T-cell (primary cell): ENCODE results near the gene XPNPEP1. TPM values are rescaled to one million over a fixed set of nuclear protein-coding genes. Genes with fewer than 3 reads are reported as not detected.

Experiments used
- ATAC-seq, 4 experiments: fragments of 200-7000 bp in 3 of 4; fragments of 150-1000 bp in 1 of 4; cut with Tn5 transposase; replicated peaks in 1 of 4; 1 replicate in 3 of 4; 2 replicates in 1 of 4; pipeline ENCODE4 v1.10.0; 2021; ENCODE audit warnings: moderate library complexity in 3 of 4, mild to moderate bottlenecking in 2 of 4, moderate number of reproducible peaks in 1 of 4
- CTCF ChIA-PET, 2 donors: fragments of 300-600 bp; sonication (Branson Sonifier 250); formaldehyde crosslinking; loops; one replicate each; lab custom pipeline; 2022; ENCODE audit warnings: antibody characterized with exemption in 2 of 2; lab: Charles Lee
- POLR2A ChIA-PET, 2 donors: fragments of 300-600 bp; sonication (Branson Sonifier 250); formaldehyde crosslinking; loops; one replicate each; lab custom pipeline; 2022; ENCODE audit warnings: antibody characterized with exemption in 2 of 2; lab: Charles Lee
- DNase-seq, 35 experiments: peaks; one replicate each; pipeline versions ENCODE4 v3.0.0 to v3.0.0-alpha.2; 2013 to 2023
- H3K27ac ChIP-seq: one replicate; pipeline ENCODE4 v1.5.1; 2013; ENCODE audit warnings: low read length
- H3K27me3 ChIP-seq, 2 experiments: replicated peaks in 1 of 2; 1 replicate in 1 of 2; 2 replicates in 1 of 2; pipeline versions ENCODE4 v1.6.1 to v1.7.0; 2013; ENCODE audit warnings: low read length in 1 of 2, mixed read lengths in 1 of 2; ENCODE audit not compliant: control insufficient read depth in 2 of 2, insufficient read depth in 2 of 2; ENCODE audit errors: extremely low read depth in 1 of 2
- H3K36me3 ChIP-seq, 2 donors: 1 replicate in 1 of 2; 2 replicates in 1 of 2; pipeline versions ENCODE4 v1.6.1 to v1.7.0; 2013; ENCODE audit warnings: low read length in 1 of 2; ENCODE audit not compliant: control insufficient read depth in 2 of 2, insufficient read depth in 1 of 2; ENCODE audit errors: extremely low read depth in 1 of 2
- H3K4me1 ChIP-seq, 2 experiments: 1 replicate in 1 of 2; 2 replicates in 1 of 2; pipeline versions ENCODE4 v1.6.1 to v1.7.0; 2013; ENCODE audit warnings: low read length in 2 of 2, mixed read lengths in 1 of 2; ENCODE audit not compliant: insufficient read depth in 2 of 2, control insufficient read depth in 1 of 2; ENCODE audit errors: extremely low read depth in 1 of 2
- H3K4me3 ChIP-seq, 2 donors: 1 replicate in 1 of 2; 2 replicates in 1 of 2; pipeline versions ENCODE4 v1.5.1 to v1.7.0; 2013; ENCODE audit warnings: mild to moderate bottlenecking in 2 of 2, low read length in 1 of 2, moderate library complexity in 1 of 2; ENCODE audit not compliant: control insufficient read depth in 1 of 2; ENCODE audit errors: extremely low read depth in 1 of 2
- H3K9me3 ChIP-seq: 2 replicates; pipeline ENCODE4 v1.7.0; 2013
- H3K27ac Mint-ChIP-seq, 2 donors: one replicate each; pipeline ENCODE4 v1.8.0; 2020 to 2021; ENCODE audit warnings: mild to moderate bottlenecking in 2 of 2, mixed read lengths in 2 of 2
- H3K27me3 Mint-ChIP-seq, 2 donors: one replicate each; pipeline ENCODE4 v1.8.0; 2021 to 2022; ENCODE audit warnings: mixed read lengths in 2 of 2
- H3K36me3 Mint-ChIP-seq: one replicate; pipeline ENCODE4 v1.8.0; 2021; ENCODE audit warnings: mixed read lengths
- H3K4me1 Mint-ChIP-seq, 3 donors: one replicate each; pipeline ENCODE4 v1.8.0; 2020 to 2022; ENCODE audit warnings: mixed read lengths in 3 of 3, mild to moderate bottlenecking in 1 of 3
- H3K4me3 Mint-ChIP-seq, 3 donors: one replicate each; pipeline ENCODE4 v1.8.0; 2020 to 2022; ENCODE audit warnings: mild to moderate bottlenecking in 3 of 3, mixed read lengths in 3 of 3, moderate library complexity in 3 of 3
- H3K9me3 Mint-ChIP-seq, 3 donors: one replicate each; pipeline ENCODE4 v1.8.0; 2020 to 2022; ENCODE audit warnings: mixed read lengths in 3 of 3
- WGBS: methylation state at CpG from one replicate; pipeline ENCODE4 v1.1.5; 2013; ENCODE audit warnings: missing lambda C conversion rate; ENCODE audit not compliant: insufficient coverage; 5-methylcytosine and 5-hydroxymethylcytosine counted together
- total RNA-seq, 35 experiments: library from RNA in 6 of 35; stranded (reverse) in 6 of 35; fragments of 120-200 nt in 1 of 35; gene quantifications; one replicate each; pipeline versions ENCODE4 v1.2.1 to v1.2.4 and lab custom pipeline; 2013 to 2026

The XPNPEP1 gene
- total RNA-seq, 5 donors from 2014 or later (not counting 1 experiment from before 2014, with no cell fraction given): 40.0 to 63.9 (median 44.6) TPM

DNA sequence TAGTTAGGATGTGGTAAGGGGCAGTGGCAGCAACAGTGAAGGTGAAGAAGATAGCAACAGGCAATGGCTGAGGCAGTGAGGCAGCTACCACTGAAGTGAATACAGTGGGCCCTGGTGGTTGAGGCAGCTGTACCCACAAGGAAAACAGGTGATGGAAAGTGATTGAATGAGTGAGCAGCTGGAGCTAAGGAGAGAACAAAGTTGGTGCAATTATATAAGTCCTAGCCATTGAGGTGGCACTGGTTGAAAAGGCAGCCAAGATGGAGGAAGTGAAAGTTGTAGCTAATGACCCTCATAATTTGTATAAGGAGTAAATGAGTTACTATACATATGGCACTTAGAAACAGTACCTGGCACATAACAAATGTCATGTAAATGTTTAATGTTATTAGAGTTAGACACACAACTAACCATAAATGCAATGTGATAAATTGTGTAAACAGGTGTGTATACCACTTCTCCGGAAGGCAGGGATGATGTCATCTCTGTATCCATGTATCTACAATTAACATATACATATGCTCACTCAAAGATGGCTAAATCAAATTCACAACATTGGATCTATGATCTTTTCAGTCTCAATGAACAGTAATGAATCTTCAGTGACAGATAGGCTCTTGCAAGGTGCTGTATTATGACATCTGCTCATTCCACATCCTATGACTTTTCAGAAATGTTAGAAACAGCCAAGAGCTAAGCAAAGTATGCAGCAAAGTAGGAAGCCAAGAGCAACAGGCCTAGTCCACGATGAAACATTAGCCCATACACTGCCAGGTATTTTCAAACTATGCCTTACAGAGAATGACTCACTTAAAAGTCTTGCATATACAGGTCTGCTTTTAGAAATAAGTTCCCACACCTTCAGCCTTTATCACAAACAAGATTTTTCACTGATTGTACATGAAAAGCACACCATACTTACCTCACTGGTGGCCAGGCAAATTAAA, 10.7 kb downstream of the XPNPEP1 start:
- H3K9me3 Mint-ChIP-seq: no peaks in the 10 kb centered on the region
- CTCF ChIA-PET: interaction anchor here (0.6 to 1.1 kb wide), 5 partner anchors 9 to 405 kb away, joined by 3 read pairs; no protein-coding TSS in a partner anchor

DNA sequence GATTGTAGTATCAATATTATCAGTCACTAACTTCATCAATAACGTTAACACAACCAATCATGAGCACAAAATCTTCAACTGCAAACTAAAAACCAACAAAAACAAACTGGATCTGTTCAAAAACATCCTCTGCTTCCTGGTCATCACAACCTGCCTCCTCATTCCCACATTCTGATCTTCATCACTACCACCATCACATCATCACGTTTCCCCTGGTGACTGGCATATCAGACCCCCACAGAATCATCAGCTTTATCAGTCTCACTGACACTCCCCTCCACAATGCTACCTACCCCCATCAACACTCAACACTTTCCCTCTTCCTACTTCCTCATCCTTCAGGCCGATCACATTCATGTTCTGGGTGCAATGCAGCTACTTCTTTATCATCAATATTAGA, 11.4 kb downstream of the XPNPEP1 start:
- no peak overlapping the region for H3K4me3 Mint-ChIP-seq
- peaks cover 39% of the 10 kb centered on the region for H3K36me3 Mint-ChIP-seq
- peak overlapping the region; percentile 88 to 90 for H3K27ac Mint-ChIP-seq
- CTCF ChIA-PET: interaction anchor here in 1 of 2 donors (1.2 kb wide), 1 partner anchor 43 kb away, joined by 3 read pairs; no protein-coding TSS in a partner anchor
- ATAC-seq: no peak
- Histone ChIP-seq H3K36me3 (peaks cover 3 to 24% of the 10 kb centered on the region in 2 donors), H3K27me3 (no peaks in the 10 kb centered on the region), H3K9me3 (no peaks in the 10 kb centered on the region), H3K4me3 (no peak overlapping the region), H3K4me1 (peaks cover 22 to 40% of the 10 kb centered on the region in 2 experiments), H3K27ac (no peak overlapping the region)
- POLR2A ChIA-PET: interaction anchor here in 1 of 2 donors (0.6 kb wide), 1 partner anchor 144 kb away, joined by 3 read pairs; no protein-coding TSS in a partner anchor
- 88% methylated on average over 2 of the region's 3 CpGs for WGBS
- H3K9me3 Mint-ChIP-seq: no peaks in the 10 kb centered on the region
- no peaks in the 10 kb centered on the region for H3K27me3 Mint-ChIP-seq
- H3K4me1 Mint-ChIP-seq: peaks cover 77 to 81% (median 79%) of the 10 kb centered on the region in 3 donors
- DNase-seq: no peak

More for the DNA sequence above, 10.7 kb downstream of the XPNPEP1 start:
- WGBS: no CpG with 5 or more reads among the region's 2 CpGs
- peaks cover 32% of the 10 kb centered on the region for H3K36me3 Mint-ChIP-seq
- ATAC-seq: no peak
- H3K4me1 ChIP-seq: peaks cover 22 to 40% of the 10 kb centered on the region in 2 experiments
- peaks cover 80 to 83% (median 83%) of the 10 kb centered on the region in 3 donors for H3K4me1 Mint-ChIP-seq
- peak overlapping the region; percentile 88 to 90 for H3K27ac Mint-ChIP-seq
- peaks cover 2 to 17% of the 10 kb centered on the region in 2 donors for H3K36me3 ChIP-seq
- no peak for DNase-seq
- POLR2A ChIA-PET: interaction anchor here in 1 of 2 donors (0.5 to 0.9 kb wide), 3 partner anchors 8 to 806 kb away, joined by 3 to 5 read pairs (median 4); no protein-coding TSS in a partner anchor
- no peak overlapping the region for H3K4me3 ChIP-seq
- no peaks in the 10 kb centered on the region for H3K27me3 Mint-ChIP-seq
- no peaks in the 10 kb centered on the region for H3K9me3 ChIP-seq
- H3K27ac ChIP-seq: no peak overlapping the region
- H3K4me3 Mint-ChIP-seq: no peak overlapping the region
- H3K27me3 ChIP-seq: no peaks in the 10 kb centered on the region

DNA sequence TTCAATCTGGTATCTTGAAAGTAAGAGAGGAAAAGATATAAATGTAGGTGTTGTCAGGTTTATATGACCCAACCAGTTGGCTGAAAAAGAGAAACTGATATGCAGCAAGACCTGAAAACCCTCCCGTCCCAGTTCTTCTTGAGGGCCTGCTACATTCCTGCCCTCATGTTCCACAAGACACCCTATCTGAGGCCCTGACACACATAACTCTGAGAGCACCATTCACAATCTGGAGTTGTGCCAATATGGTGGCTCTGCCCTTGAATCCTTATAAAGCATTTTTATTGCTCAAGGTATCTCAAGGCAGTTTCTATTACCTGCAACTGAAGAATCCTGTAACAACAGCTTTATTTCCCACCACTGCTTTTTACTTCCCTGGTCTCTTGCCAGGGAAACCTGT, 17.0 kb downstream of the XPNPEP1 start:
- no peak overlapping the region for H3K27ac ChIP-seq
- H3K27me3 ChIP-seq: no peaks in the 10 kb centered on the region
- Mint-ChIP-seq H3K9me3 (no peaks in the 10 kb centered on the region), H3K36me3 (peaks cover 59% of the 10 kb centered on the region), H3K4me1 (peaks cover 55 to 60% (median 56%) of the 10 kb centered on the region in 3 donors), H3K4me3 (no peak overlapping the region), H3K27me3 (no peaks in the 10 kb centered on the region), H3K27ac (peak overlapping the region in 1 of 2 donors; percentile 3)
- ChIA-PET POLR2A (no interaction called here), CTCF (interaction anchor here in 1 of 2 donors (0.6 kb wide), 1 partner anchor 22 kb away, joined by 3 read pairs; no protein-coding TSS in a partner anchor)
- peaks cover 10 to 30% of the 10 kb centered on the region in 2 experiments for H3K4me1 ChIP-seq
- no peak for ATAC-seq
- H3K9me3 ChIP-seq: no peaks in the 10 kb centered on the region
- WGBS: 100% methylated on average over 1 of the region's 1 CpG
- H3K4me3 ChIP-seq: no peak overlapping the region
- no peak for DNase-seq
- peaks cover 6 to 29% of the 10 kb centered on the region in 2 donors for H3K36me3 ChIP-seq

DNA sequence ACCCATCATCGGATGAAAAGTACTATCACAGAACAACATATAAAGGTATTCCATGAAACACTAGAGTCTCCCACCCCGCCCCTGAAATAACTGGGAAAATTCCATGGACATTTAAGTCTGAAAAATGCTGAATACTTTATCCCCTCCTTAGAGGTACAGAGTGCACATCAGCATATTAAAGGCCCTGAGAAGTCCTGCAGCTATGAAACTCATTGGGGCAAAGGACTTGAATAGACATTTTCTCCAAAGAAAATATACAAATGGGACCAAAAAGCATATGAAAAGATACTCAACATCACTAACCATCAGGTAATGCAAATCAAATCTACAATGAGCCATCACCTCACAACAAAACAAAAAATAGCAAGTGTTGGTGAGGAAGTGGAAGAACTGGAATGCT, 18.9 kb downstream of the XPNPEP1 start:
- peaks cover 69% of the 10 kb centered on the region for H3K36me3 Mint-ChIP-seq
- no peak overlapping the region for H3K27ac ChIP-seq
- no peak overlapping the region for H3K4me3 ChIP-seq
- ChIA-PET CTCF (no interaction called here), POLR2A (interaction anchor here in 1 of 2 donors (0.7 kb wide), 1 partner anchor 9 kb away, joined by 4 read pairs; no protein-coding TSS in a partner anchor)
- WGBS: 100% methylated on average over 1 of the region's 2 CpGs
- peaks cover 0 to 14% of the 10 kb centered on the region in 2 experiments for H3K4me1 ChIP-seq
- no peaks in the 10 kb centered on the region for H3K9me3 ChIP-seq
- H3K9me3 Mint-ChIP-seq: no peaks in the 10 kb centered on the region
- peaks cover 6 to 31% of the 10 kb centered on the region in 2 donors for H3K36me3 ChIP-seq
- no peak overlapping the region for H3K4me3 Mint-ChIP-seq
- no peaks in the 10 kb centered on the region for H3K27me3 Mint-ChIP-seq
- peaks cover 46 to 55% (median 49%) of the 10 kb centered on the region in 3 donors for H3K4me1 Mint-ChIP-seq
- H3K27ac Mint-ChIP-seq: peak overlapping the region; percentile 85 to 95
- ATAC-seq (no peak), DNase-seq (no peak)
- H3K27me3 ChIP-seq: no peaks in the 10 kb centered on the region

GRCh38 chr10:109902992-109903947, 20.0 kb downstream of the XPNPEP1 start:
- Histone ChIP-seq H3K36me3 (peaks cover 6 to 36% of the 10 kb centered on the region in 2 donors), H3K27me3 (no peaks in the 10 kb centered on the region), H3K9me3 (no peaks in the 10 kb centered on the region), H3K4me1 (peaks cover 0 to 14% of the 10 kb centered on the region in 2 experiments), H3K4me3 (no peak overlapping the region), H3K27ac (no peak overlapping the region)
- Mint-ChIP-seq H3K9me3 (no peaks in the 10 kb centered on the region), H3K4me3 (peak overlapping the region; percentile 54 to 61 (median 54)), H3K27me3 (no peaks in the 10 kb centered on the region), H3K36me3 (peaks cover 73% of the 10 kb centered on the region), H3K4me1 (peaks cover 51 to 59% (median 55%) of the 10 kb centered on the region in 3 donors), H3K27ac (peak overlapping the region; percentile 85 to 95)
- WGBS: 88% methylated on average over 3 of the region's 7 CpGs
- DNase-seq: peak in 4 of 35 experiments; percentile 16 to 29 (median 16)
- peak; percentile 72 to 82 (median 80) for ATAC-seq
- CTCF ChIA-PET: interaction anchor here (0.6 to 1.8 kb wide), 8 partner anchors 19 to 991 kb away, joined by 3 to 10 read pairs (median 3); no protein-coding TSS in a partner anchor
- POLR2A ChIA-PET: interaction anchor here (0.5 to 1.0 kb wide), 3 partner anchors 13 to 207 kb away, joined by 3 read pairs; no protein-coding TSS in a partner anchor
